GM21447 (cell line): ENCODE measurements around the gene S100A5.

ENCODE experiments used
- ATAC-seq: cut with Tn5 transposase; IDR thresholded peaks from one replicate; pipeline ENCODE4 v1.9.1; 2021; ENCODE audit not compliant: unreplicated experiment

Gene S100A5

DNA sequence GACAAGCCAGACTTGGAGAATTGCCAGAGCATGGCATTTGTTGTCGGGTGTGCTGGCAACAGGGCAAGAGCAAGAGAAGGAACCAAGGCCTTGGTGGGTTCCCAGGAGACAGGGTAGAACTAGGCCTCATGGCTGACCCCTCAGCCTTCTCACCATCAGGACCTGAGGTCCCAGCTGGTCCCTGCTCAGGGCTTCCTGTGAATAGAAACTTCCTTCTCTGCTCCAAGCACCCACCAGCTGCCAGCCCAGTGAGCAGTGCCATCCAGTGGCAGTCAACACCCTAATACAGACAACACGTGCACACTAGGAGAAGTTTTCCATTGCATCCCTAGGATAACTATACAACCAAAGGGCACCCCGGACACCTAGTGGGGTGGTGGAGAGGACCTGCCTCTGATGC lies 27.7 kb downstream of the S100A5 start:
- no peak for ATAC-seq

DNA sequence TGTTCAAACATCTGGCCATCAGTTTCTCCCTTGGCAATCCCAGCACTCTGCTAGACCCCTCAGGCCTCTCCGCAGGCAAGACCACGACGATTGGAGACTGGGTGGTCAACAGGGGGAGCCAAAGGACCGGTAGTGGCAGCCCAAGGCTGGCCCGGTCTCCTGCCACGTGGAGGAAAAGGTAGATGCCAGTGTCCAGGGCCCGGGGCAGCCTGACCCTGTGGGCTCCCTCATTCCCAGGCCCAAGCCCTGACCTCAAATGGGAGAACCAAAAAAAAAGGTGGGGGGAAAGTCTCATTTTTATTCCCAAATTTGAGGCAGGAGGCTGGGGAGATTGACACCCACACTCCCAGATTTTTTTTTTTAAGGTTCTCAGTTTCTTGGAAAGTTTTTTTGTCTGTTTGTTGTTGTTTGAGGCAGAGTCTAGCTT lies 29.7 kb downstream of the S100A5 start:
- ATAC-seq = no peak

DNA sequence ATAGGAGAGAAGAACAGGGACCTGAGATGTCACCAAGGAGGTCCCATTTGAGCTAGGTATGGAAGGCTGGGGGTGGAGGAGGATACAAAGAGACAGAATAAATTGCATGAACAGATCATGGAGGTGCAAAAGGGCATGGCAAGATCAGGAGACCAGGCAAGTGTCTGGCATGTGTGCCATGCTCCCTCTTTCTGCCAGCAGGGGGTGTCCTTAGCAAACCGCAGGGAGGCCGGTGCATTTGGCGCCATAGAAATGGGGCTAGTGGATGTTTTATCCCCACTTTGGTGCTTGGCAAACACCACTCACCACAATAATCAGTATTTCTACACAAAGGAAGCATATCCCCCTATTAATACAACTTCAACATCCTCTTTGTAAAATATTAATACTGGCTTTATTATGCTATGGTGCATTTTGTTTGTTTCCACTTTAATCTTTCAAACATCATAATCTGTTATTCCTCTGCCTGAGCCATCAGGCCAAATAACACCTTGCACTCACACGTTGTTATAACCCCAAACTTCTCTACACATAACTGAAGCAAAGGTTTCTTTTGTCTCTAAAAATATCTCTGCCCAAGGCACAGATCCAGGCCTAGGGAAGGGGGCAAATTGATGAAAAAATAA lies 30.9 kb downstream of the S100A5 start:
- ATAC-seq = no peak

DNA sequence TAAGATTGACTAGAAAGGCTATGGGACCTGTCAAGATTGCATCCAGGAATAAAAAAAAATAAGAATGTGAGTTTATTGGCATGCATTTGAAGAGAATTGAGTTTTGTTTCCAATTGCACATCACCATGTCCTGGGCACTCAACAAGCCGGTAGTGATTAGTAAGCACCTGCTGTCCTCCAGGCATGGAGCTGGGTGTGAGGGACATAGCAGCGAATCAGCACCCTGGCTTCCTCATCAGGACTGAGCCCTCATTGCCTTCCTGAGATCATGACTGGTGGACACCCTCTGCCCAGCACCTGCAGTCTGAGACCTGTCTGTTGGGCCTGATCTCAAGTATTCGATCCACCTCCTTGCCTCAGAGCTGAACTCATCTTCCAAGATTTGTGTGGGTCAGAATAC lies 31.7 kb downstream of the S100A5 start:
- ATAC-seq = no peak

DNA sequence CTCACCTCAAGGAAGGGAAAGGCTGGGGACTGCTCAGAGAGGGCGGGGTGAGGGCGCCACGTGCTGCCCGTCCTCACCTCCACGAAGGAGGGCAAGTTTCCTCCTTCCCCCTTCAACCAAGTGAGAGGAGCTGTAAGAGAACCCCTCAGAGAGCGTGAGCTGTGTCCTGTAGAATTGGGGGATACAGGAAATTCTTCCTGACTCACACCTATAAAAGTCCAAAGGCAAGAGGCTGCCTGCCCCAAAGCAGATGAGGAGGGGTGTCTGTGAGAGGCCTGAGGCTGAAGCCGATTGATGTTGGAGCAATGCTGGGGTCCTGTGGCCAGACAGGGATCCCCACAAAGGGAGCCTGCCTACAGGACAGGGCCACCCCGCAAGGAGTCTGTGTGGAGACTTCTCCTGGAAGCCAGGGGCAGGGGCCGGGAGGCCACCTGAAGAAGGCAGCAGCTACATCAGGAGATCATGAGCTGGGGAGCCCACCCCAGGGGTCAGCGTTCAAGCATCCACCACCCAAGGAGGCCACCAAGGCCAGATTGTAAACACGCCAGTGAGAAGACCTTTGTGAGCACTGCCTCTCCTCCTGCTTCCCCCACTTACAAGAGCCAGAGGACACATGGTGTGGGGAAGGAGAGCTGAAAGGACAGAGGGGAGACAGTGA lies 32.7 kb downstream of the S100A5 start:
- ATAC-seq = no peak

DNA sequence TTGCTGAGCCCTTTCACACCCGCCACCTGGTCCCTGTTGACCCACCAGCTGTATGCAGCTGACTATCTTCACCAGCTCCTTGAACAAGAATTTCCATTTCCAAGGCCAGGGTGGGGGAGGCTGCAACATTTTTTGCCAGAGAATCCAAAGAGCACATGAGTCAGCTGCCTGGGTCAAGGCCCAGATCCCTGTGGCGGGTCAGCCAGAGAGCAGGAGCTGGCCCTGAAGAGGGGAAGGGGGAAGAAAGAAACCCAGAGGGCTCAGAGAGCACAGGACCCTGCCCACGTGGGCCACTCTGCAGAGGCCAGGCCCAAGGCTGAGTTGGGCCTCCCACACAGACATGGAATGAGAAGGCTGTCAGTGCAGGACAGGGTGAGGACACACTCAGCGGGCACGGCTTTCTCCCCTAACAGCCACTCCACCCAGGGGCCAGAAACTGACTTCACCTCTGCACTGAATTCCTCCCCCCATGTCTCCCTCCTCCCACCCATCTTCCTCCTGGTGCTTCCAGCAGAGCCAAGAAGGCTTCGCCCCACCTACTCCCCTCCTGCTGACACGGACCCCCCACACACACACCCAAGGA lies 33.8 kb downstream of the S100A5 start:
- ATAC-seq = no peak

DNA sequence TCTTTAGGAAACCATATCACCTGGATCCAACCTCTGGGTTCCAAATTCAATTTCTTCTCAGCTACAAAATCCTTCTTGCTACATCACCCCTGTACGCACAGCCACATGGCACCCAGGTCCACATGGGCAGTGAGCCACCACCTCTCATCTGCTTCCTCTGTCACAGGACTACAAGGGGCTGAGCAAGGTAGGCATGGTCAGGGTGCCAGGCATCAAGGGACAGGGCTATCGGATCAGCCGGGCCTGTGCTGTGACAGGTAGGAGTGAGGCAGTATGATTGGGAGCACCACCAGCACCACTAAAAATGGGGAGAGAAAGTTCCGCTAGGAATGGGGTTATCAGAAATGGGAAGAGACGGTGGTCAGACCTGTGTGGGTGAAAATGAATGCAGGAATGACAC lies 34.3 kb downstream of the S100A5 start:
- ATAC-seq = no peak

DNA sequence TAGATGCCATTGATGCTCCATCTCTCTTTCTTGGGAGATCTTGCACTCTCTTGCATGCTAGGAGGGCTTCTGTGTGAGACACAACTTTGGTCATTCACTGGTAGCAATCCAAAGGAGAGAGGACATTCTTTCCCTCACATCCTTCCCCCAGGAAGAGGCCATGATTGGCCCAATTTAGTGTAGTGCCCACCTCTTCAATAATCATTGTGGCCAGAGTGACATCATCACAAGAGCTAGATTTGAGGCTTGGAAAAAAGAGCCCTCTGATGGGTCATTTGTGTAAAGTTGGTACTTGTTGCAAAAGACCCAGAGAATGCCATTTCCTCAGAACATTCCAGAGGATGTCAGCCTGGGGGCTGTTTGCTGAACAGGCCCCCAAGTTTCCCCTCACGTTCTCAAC lies 35.2 kb downstream of the S100A5 start:
- no peak for ATAC-seq

DNA sequence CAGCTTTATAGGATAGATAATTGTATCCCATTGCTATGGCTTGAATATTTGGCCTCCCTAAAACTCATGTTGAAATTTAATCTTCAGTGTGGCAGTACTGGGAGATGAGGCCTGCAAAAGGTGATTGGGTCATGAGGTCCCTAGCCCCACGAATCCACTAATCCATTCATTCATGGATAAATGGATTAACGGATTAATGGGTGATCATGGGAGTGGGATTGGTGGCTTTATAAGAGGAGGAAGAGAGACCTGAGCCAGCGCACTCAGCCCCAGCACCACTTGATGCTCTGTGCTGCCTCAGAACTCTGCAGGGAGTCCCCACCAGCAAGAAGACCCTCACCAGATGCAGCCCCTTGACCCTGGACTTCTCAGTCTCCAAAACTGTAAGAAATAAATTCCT lies 37.0 kb downstream of the S100A5 start:
- ATAC-seq = no peak

DNA sequence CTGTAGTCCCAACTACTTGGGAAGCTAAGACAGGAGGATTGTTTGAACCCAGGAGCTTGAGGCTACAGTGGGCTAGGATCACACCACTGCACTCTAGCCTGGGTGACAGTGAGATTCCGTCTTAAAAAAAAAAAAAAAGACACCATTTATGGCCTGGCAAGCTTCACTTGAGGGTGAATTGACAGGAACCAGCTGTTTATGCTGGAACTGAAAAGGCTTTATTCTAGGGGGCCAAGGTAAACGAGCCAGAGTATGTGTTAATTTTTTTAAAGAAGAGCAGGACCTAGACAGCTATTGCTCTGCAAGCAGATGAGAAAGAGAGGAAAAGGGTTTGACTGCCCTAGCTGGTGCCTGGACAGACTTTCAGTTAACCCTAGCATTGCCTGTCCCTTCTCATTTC lies 42.0 kb downstream of the S100A5 start:
- ATAC-seq = no peak

DNA sequence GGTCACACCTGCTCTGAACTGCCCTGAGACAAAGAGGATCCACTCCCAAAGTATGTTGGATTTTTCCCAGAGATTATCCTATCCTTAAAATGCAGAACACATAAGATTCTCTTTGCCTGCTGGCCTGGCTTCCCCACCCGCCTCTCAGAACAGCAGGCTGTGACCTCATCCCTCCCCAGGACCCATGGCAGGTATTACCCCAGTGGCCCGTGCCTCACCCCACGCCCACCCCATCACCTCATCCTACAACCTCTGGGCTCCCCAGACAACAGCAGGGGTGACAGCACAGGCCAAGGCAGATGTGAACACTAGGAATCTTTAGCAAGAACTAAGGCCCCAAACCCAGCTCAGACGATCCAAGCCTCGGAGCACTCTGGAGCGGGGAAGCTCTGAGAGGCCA lies 45.2 kb downstream of the S100A5 start:
- no peak for ATAC-seq

DNA sequence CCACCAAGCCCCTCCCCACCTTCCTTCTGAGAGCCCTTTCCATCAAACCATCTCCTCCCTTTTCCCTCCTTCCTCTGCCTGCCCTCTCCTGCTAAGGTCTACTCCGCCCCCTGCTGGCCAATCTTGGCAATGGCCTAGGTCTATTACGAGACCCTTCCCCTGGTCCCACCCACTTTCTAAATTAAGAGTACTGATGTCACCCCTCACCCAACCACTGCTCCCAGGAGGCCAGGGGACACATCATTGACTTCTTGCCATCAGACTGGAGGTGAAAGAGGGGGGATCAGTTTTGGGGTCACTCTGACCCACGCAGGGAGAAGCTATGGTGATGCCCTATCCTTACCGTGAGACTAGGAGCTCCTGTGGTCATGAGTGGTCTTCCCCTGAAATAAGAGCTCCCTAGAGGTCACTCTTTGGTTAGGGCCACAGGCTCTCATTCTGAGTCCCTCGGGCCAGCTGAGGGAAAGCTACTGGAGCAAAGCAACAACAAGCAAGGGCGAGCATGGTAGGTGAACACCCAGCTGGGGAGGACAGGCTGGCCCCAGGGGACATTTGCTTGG lies 45.7 kb downstream of the S100A5 start:
- ATAC-seq = no peak

DNA sequence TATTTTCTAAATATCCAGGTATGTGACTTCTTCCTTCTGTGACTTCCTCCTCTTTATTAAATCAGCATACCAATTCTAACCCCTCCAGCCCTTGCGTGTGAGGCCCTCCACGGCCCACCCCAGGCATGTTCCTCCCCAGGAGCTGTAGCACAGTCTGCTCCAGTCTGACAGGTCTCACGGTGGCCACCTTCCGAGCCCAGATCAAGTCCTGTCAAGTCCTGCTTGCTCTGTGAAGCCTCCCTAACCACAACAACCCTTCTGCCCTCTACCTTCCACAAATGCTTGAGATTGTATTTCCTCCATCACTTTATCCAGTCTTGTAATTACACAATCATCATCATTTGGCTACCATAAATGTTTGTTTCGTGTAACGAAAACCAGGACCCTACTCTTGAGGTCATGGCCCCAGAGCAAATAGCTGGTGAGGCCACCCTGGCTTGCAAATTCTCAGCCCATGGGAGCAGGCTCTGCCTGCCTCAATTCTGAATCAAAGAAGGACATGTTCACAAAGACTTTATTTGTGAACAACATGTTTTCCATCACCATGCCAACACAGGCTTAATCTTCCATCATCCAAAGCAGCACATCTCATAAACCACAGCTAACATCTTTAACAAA lies 47.3 kb downstream of the S100A5 start:
- ATAC-seq = no peak

DNA sequence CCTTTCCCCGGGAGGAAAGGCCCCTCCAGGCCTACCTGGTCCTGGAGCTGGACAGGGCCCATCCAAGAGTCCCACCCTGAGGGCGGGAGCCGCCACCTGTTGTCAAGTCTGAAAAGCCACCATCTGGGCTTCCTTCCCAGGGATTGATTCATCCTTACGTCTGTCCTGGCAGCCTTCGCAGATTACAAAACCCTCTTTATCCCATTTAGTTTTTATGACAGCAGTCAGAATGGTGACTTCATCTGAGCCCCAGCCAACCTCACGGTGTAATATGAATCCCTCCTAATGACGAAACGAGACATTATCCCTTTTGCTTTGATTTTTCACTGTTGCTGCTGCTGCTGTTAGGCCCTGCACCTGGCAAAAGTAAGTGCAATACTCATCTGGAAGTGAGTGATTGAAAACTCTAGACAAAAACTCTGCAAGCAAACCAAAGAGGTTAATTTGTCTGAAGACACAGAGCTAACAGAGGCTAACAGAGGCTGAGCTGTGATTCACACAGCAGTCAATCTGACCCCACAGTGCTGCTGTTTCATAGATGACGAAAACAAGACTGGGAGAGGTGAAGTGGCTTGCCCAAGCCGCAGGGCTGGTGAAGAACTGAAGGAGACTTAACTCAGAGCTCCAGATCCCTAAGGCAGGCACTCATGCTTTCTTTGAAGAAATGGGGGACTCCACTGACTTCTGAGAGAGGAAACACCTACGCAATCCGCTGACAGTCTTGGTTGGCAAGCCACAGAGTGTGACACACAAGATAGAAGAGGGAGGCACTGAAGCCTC lies 50.3 kb downstream of the S100A5 start:
- no peak for ATAC-seq

DNA sequence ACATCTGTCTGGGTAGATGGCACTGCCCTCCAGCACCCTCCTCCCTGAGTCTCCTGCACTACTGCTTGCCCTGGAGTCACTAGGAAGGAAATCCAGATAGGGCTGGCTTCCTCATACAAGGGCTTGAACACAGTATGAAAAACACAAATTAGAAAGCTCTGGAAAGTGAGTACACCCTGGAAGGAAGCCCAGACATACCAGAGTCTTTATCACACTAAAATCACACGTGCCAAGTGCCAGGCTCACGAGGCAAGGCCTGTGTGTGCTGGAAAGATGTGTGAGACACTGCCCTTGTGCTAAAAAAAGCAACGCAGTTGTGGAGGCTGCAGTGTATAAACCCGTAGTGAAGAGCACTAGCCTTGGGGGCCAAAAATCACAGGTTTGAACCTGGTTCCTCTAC lies 52.0 kb downstream of the S100A5 start:
- ATAC-seq = no peak

DNA sequence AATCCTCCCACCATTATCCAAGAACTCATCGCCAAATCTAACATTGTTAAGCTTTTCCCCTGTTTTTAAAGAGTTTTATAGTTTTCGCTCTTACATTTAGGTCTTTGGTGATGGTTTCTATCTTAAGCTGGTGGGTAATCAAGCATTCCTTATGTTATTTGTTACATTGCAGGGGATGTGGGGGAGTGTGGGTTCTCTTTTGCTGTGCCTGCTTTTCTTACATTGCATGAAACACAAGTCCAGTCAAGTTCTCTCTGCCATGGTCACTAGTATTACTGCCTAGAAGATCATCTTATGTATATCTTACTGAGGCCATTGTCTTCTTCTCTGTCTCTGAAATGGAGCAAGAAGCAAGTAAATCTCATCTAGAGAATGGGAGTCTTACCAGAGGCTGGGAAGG lies 53.0 kb downstream of the S100A5 start:
- ATAC-seq = no peak
